Sigmoid colon (tissue), 4 donors: ENCODE results near the gene GLCCI1.

ENCODE experiments used
- POLR2AphosphoS5 ChIP-seq, 4 donors: sonication (generic); formaldehyde crosslinking; IDR thresholded peaks; one replicate each; pipeline ENCODE4 v1.6.1; 2017; ENCODE audit warnings: antibody characterized with exemption in 4 of 4
- TF ChIP-seq, protein P1 (sequence below), 4 experiments: fragments of 450-650 bp in 3 of 4; fragments of 200-600 bp in 1 of 4; IDR thresholded peaks; one replicate each; pipeline ENCODE4 v1.5.1; 2016 to 2019; ENCODE audit warnings: antibody characterized with exemption in 4 of 4, mild to moderate bottlenecking in 3 of 4, moderate library complexity in 2 of 4

DNA sequence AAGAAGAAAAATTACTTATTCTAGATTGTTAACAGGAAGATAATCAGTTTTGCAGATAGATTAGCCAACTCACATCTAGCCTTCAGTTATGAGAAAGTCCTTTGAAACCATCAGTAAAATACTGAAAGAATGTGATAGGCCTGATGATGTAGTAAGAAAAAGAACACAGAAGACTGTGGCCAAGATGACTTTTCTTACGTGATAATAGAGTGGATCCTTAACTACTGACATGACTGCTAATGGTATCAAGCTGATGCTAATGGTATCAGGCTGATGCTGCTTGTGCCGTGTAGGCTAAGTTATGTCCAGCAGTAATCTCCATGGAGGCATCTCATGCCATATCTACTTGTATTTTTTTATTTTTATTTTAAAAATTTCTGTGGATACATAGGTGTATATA, 114.2 kb downstream of the GLCCI1 start:
- no peak for TF ChIP-seq POLR2AphosphoS5 (IDR thresholded peaks at IDR 0.05)
- TF ChIP-seq, protein P1, sequence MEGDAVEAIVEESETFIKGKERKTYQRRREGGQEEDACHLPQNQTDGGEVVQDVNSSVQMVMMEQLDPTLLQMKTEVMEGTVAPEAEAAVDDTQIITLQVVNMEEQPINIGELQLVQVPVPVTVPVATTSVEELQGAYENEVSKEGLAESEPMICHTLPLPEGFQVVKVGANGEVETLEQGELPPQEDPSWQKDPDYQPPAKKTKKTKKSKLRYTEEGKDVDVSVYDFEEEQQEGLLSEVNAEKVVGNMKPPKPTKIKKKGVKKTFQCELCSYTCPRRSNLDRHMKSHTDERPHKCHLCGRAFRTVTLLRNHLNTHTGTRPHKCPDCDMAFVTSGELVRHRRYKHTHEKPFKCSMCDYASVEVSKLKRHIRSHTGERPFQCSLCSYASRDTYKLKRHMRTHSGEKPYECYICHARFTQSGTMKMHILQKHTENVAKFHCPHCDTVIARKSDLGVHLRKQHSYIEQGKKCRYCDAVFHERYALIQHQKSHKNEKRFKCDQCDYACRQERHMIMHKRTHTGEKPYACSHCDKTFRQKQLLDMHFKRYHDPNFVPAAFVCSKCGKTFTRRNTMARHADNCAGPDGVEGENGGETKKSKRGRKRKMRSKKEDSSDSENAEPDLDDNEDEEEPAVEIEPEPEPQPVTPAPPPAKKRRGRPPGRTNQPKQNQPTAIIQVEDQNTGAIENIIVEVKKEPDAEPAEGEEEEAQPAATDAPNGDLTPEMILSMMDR (IDR thresholded peaks at IDR 0.05) = no peak
